GM12873 (cell line): ENCODE measurements around the gene COL15A1.
A peak's percentile ranks its signal among the peaks of the same experiment; 100 is the strongest.

Experiments
- CTCF ChIP-seq: IDR thresholded peaks from 2 replicates; pipeline ENCODE4 v1.5.1; 2012; ENCODE audit warnings: low read depth, mild to moderate bottlenecking, moderate library complexity, low read length, control low read depth; ENCODE audit not compliant: insufficient read depth; ENCODE audit errors: missing control alignments

The COL15A1 gene

GRCh38 chr9:99011161-99011709, 67.5 kb downstream of the COL15A1 start:
- no peak for TF ChIP-seq CTCF

GRCh38 chr9:99012957-99013512, 69.3 kb downstream of the COL15A1 start:
- peak; percentile 36 for TF ChIP-seq CTCF

GRCh38 chr9:99013550-99013949, 69.8 kb downstream of the COL15A1 start:
- TF ChIP-seq CTCF, result no peak

GRCh38 chr9:99015448-99015847, 71.7 kb downstream of the COL15A1 start:
- TF ChIP-seq CTCF, result no peak

GRCh38 chr9:99015890-99016289, 72.2 kb downstream of the COL15A1 start:
- TF ChIP-seq CTCF, result no peak

GRCh38 chr9:99016681-99017387, 73.1 kb downstream of the COL15A1 start:
- TF ChIP-seq CTCF, result no peak

GRCh38 chr9:99018653-99019052, 74.9 kb downstream of the COL15A1 start:
- TF ChIP-seq CTCF, result no peak
